GM21526 (cell line): ENCODE results near the gene RAB3IP.
"Not testable (repeated sequence)": the region's sequence is repeated elsewhere in the genome, so short reads cannot be mapped to it uniquely, and the experiment has no call there.

ENCODE experiments used
- ATAC-seq: cut with Tn5 transposase; IDR thresholded peaks from one replicate; pipeline ENCODE4 v1.9.1; 2021; ENCODE audit warnings: moderate library complexity; ENCODE audit not compliant: unreplicated experiment, low FRiP score

RAB3IP gene

DNA sequence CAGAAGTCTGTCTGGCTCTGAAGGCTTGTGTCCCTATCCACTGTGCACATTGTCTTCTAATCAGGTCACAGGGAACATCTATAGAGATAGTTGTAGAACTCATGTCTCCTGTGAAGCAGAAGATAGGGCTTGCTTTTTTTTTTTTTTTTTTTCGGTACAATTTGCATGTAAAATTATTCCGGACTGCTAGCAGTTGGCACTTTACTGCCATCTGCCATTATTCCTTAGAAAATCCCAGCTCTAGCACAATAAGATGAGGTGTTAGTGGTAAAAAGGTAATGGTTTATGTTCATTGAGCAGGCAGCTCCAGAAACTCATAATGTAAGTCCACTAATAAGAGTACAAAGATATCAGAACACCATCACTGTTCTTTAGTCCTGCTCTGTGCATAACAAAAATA is 95.0 kb downstream of the RAB3IP start:
- no peak for ATAC-seq

DNA sequence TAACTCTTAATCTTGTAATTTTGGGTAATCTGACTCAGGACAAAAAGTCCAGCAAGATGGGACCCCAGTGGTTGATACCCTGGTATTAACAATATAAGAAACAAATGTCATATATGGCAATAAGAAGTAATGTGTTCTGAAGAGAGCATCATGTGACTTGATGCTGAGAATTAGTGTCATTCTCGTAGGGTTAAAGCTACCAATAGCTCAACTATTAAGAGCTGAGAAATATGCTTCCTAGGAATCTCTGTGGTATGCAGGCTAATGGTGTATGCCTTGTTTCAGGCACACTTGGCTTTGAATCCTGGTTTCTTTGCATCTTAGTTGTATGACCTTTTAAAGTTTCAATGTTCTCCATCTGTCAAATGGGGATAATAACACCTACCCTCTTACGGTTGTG is 95.5 kb downstream of the RAB3IP start:
- ATAC-seq, result no peak

DNA sequence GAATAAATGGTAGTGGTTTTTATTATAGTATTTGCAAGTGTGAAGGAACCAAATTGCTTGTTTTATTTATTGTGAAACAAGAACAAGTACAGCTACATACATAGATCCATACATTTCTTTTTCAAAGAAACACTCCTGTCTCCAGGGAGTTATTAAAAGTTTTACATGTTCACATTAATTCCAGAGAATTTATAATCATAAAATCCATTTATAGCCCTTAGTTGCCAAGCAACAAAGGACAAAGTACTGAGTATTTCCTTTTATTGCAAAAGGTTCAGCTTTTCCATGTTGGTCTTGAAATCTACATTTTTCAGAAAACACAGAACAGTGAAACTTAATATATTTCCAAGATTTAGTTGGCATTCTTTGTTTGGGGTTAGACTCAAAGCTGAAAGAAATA is 95.9 kb downstream of the RAB3IP start:
- ATAC-seq, result no peak

DNA sequence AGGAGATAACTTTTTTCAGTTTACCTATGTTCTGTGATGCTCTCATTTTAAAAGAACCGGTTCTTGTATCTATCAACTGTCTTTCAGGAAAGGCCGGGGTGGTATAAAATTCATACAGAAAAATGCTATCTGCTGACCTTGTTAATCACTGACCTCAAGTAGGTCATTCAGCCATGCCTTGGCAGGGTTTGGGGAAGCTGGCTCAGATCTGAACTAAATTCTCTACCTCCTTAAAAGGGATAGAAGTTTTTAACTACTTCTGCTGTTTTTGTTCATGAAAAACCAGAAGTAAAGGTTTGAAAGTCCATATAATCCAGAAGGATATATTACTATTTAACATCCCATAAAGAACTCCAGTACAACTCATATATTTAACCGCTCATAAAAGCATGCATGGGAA is 96.4 kb downstream of the RAB3IP start:
- ATAC-seq, result no peak

DNA sequence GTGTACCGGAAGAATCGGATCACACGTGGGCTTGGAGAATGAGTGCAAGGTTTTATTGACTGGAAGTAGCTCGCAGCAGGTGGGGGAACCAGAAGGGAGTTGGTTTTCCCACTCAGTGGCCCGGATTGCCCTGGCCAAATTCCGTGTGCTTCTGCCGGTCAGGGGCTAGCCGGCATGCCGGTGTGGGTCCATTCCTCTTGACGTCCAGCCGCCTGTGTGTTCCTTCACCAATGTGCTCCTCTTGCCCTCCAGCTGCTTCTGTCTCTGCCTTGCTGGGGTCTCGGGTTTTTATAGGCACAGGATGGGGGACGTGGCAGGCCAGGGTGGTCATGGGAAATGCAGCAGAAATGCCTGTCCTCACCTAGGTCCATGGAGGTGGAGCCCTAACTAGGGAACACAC is 97.4 kb downstream of the RAB3IP start:
- no peak for ATAC-seq

DNA sequence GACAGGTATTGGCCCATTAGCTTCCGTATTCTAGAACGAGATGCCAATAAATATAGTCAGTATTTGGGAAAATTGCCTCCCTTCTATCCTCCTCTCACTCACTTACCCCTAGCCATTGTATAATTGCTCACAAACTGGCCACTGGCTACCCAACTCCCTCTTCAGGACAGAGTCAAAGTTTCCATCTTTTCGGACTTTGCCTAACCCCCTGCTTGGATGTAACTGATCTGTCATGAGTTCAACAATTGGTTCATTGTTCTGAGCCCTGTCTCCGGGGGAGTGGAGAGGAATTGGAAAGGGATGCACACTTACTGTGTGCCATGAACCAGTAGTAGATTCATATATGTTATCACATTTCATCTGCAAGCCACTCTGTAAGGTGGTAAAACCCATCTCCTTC is 98.5 kb downstream of the RAB3IP start:
- ATAC-seq, result no peak

DNA sequence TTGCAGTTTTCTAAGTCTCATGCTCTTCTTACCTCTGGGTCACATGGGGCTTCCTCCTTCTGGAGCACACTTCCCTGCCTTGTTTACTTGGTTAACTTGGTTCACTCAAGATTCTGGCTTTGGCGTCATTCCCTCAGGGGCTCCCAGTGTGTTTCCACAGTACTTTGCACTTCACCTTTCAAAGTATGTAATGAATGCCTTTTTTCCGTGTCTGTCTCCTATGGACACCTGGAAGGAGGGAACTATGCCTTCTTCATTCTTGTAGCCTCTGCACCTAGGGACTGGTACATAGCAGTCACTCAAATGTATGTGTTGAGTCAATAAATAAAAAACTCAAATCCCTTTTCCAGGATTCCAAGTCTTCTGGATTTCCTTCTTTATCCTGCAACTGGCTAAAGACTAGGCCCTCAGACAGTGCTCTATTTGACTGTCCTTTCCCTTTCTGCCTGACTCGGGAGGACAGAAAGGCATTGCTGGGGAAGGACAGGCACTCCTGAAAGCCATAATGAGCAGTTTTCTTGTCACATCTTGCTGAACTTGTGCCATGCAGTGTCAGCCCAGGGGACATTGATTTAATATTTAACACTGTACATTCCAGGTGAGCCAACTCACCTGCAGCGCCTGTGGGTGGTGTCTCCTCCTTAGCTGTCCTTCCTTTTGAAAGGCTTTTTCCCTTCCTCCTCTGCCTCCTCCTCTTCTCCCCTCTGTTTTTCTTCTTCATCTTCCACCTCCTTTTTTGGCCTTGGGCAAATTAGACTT is 99.2 kb downstream of the RAB3IP start:
- ATAC-seq, result no peak

DNA sequence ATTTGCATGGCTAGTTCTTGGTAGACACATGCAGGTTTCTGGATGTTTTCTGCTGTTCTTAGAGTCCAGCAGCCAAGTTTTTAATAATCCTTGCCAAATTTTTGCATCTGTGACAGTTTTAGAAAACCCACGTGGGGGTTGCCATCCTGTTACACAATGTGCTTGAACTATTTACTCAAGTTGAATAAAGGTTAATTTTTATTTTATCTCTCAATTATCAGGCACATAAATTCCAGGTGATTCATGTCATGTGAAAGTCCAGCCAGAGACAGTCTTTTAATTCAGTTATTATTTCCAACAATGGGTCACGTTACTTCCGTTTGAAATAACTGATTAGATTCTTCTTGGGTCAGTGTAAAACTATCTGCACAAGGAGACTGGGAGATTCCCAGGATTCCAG is 102.1 kb downstream of the RAB3IP start:
- no peak for ATAC-seq

DNA sequence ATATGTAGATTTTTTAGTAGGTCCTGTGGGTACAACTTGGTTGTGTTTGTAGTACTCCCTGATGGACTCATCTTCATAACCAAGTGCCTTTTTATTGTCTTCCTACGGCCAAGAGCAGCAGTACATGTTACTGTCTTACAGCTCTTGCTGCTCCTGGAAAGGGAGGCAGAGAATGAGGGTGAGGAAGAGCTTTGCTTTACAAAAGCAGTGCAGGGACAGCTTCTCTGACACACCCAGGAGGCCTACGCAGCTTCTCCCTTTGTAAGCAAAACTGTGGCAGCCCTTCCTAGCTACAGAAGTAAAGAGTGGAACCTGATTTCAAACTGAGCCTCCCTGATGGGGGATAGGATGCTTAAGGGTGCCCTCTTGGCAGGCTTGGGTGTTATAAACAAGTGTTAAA is 104.9 kb downstream of the RAB3IP start:
- ATAC-seq, result no peak

DNA sequence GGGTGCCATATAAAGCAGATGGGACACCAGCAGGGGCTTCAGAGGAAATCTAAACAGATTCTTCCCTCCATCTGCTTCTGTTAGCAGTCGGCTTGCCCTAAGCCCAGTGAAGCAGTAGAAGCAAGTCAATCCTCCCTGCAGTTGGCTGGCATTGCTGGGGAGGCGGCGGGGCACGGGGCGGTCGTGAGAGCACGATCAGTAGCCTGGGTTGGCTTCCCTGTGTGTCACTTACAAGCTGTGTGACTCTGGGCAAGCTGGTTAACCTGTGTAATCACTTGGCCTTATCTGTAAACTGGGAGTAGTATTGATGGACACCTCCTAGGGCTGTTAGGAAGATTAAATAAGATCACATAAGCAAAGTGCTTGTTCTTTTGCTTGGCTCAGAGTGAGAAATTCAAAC is 105.8 kb downstream of the RAB3IP start:
- ATAC-seq, result no peak

DNA sequence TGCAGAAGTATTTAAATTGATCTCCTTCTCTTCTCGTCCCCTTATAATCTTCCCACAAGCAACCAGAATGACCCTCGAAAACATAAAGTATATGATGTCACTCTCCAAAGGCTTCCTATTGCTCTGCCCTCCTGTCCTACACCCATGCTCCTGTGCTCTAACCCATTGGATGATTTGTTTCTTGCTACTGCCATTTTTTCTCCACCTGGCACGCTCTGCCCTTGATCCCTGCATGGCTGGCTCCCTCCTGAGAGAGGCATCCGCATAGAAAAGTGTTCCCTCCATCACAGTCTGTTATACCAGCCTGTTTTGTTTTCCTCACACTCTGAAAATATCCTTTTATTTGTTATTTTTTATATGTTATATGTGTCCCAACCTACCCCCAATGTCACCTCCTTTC is 106.2 kb downstream of the RAB3IP start:
- ATAC-seq, result no peak

DNA sequence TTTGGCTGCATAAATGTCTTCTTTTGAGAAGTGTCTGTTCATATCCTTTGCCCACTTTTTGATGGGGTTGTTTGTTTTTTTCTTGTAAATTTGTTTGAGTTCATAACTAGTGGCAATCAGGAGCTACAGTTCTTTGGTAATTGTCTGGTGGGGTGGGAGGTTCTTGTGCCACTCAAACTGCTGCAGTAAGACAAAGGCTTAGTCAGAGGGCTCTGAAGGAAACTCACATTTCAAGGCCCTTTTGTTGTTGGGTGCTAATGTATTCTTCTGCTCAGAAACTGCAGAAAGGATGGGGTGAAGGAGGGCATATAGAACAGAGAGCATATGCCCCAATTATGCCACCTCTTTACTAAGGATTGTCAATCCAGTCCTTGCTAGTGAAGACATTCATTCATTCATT is 108.3 kb downstream of the RAB3IP start:
- ATAC-seq, result no peak

DNA sequence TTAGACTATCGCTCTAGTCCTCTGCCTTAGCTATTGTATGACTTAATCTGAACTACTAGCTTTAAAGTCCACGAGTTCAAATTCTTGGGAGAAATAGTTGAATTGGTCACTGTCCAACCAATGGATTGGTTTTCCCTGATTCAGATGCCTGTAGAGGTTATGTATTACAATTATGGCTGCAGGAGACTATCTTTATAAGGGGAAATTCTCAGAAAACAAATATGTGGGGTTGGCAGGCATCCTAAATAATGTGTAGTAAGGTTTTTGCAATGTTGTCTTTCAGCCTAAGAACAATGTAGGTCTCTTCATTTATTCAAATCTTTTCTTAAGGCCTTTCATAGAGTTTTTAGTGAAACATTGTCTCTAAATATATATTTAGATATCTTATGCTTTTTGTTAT is 113.3 kb downstream of the RAB3IP start:
- no peak for ATAC-seq

DNA sequence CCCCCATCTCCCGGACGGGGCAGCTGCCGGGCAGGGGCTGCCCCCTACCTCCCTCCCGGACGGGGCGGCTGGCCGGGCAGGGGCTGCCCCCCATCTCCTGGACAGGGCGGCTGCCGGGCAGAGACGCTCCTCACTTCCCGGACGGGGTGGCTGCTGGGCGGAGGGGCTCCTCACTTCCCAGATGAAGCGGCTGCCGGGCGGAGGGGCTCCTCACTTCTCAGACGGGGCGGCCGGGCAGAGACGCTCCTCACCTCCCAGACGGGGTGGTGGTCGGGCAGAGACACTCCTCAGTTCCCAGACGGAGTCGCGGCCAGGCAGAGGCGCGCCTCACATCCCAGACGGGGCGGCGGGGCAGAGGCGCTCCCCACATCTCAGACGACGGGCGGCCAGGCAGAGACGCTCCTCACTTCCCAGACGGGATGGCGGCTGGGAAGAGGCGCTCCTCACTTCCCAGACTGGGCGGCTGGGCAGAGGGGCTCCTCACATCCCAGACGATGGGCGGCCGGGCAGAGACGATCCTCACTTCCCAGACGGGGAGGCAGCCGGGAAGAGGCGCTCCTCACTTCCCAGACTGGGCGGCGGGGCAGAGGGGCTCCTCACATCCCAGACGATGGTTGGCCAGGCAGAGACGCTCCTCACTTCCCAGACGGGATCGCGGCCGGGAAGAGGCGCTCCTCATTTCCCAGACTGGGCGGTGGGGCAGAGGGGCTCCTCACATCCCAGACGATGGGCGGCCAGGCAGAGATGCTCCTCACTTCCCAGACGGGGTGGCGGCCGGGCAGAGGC is 114.7 kb downstream of the RAB3IP start:
- ATAC-seq, result not testable (repeated sequence)

DNA sequence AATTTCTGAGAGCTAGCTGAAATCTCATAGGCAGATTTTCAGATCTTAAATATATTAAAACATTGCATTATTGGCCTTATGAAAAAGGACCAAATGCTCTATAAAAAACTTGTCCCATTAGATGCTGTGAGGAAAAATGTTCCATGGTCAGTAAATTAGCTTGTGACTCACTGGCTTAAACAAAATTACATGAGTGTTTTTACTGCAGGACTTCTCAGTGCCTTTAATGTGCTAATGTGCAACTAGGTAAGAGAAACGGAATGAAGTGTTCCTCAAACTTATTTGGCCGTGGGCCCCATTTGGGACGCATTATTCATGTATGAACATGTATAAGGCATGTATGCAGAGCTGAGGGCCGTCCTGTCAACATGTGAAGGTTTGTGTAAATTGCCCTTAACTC is 128.0 kb downstream of the RAB3IP start:
- ATAC-seq, result no peak

DNA sequence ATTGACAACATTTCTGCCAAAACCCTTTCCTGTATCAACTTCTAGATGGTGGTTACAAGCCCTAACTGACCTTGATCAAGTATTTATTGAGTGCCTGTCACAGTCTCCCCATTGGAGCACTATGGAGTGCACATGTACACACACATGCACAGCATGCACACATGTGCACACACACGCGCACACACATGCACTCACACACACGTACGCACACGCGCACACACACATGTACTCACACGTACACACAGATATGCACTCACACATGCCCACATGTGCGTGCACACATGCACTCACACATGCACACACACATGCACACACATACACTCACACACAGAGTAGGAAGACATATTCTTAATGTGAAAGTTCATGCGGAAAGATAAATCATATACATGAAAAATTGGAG is 130.0 kb downstream of the RAB3IP start:
- no peak for ATAC-seq

DNA sequence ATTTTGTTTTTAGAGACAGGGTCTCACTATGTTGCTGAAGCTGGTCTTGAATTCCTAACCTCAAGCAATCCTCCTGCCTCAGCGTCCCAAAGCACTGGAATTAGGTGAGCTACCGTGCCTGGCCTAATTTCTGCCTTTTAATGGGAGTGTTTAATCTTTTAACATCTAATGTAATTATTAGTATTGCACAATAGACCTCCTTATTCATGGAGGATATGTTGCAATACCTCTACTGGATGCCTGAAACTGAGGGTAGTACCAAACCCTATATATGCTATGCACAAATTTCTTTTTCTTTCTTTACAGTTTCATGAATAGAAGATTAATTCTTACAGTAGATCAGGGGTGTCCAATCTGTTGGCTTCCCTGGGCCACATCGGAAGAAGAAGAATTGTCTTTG is 134.1 kb downstream of the RAB3IP start:
- no peak for ATAC-seq
